HG02759 (cell line): ENCODE results near the gene TBC1D21.
"Not testable (repeated sequence)": the region's sequence is repeated elsewhere in the genome, so short reads cannot be mapped to it uniquely, and the experiment has no call there.

Experiments
- ATAC-seq: cut with Tn5 transposase; IDR thresholded peaks from one replicate; pipeline ENCODE4 v1.9.1; 2021; ENCODE audit warnings: mild to moderate bottlenecking, moderate library complexity; ENCODE audit not compliant: unreplicated experiment

The TBC1D21 gene

DNA sequence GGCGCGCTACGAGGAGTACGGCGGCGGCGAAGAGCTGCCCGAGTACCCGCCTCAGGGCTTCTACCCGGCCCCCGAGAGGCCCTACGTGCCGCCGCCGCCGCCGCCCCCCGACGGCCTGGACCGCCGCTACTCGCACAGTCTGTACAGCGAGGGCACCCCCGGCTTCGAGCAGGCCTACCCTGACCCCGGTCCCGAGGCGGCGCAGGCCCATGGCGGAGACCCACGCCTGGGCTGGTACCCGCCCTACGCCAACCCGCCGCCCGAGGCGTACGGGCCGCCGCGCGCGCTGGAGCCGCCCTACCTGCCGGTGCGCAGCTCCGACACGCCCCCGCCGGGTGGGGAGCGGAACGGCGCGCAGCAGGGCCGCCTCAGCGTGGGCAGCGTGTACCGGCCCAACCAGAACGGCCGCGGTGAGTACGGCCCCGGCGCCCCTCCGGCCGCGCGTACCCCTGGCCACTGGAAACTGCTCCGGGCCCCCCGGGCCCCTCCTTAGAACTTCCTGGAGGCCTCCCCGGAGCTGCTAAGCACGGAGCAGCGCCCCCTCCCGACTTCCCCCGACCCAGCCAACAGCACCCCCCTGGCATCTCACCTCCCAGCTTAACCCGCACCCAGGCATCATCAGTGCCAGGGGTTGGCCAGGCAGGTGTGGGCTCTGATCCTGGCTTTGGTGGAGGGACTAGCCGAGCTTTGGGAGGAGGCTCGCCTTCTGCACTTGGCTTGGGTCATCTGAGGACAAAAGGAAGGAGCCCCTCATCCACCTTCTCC lies 54.3 kb downstream of the TBC1D21 start:
- no peak for ATAC-seq

DNA sequence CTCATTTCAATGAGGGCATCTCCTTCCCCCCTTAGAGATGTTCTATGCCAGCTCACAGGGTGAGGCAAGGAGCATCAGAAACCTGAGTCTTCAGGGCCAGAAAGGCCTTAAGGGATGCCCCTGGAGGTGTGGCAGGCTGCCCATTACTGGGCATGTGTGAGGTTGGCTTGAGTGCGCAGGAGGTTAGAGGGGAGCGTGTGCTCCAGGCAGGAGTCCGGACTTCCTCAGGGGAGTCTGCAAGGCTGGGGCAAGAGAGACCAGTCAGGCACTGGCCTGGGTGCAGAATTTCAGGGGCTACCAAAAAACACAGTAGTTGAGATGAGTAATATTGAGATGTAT lies 54.8 kb downstream of the TBC1D21 start:
- ATAC-seq, result no peak

DNA sequence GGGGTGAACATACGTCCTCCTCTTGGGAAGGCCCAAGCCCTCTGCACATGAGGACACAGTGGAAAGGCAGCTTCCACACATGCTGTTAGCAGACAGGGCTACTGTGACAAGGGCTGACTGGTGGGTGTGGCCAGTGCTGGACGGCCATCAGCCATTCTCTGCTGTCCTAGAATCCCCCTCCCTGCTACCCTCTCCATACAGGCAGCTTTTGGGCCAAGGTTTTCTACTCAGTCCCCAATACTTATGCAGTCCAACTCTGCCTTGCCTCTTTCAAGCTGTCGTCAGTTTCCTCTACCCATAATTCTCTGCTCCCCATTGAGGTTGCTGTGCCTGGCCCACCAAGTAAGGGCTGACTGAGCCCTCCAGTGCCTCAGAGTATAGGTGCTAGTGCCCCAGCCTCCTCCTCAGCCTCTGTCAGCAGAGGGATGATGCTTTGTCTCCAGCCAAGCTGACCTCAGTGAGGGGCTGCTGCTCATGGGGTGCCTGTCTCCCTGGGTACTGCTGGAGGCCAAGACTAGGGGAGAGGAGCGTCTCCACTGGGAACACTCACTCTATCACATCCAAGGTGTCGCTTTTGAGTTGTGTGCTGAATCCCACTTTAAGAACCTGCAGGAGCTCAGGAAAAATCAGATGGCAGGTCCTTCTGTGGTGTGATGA lies 55.7 kb downstream of the TBC1D21 start:
- no peak for ATAC-seq

DNA sequence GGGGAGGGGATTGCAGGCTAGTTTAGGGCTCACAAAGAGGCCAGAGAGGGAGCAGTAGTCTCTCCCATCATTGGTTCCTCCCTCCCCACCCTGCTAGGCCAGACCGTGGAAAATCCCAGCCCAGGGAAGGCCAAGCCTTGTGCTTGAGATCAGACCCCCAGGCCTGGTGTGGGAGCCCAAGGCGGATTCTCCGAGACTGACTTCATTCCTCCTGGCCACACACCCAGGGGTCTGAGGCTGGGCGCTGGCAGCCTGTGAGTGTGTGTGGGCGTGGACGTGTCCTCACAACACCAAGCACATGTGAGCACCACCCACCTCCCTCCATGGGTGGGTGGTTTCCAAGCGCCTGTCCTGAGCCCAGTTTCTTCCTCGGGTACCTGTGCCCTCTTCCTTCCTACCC lies 57.0 kb downstream of the TBC1D21 start:
- ATAC-seq, result no peak

DNA sequence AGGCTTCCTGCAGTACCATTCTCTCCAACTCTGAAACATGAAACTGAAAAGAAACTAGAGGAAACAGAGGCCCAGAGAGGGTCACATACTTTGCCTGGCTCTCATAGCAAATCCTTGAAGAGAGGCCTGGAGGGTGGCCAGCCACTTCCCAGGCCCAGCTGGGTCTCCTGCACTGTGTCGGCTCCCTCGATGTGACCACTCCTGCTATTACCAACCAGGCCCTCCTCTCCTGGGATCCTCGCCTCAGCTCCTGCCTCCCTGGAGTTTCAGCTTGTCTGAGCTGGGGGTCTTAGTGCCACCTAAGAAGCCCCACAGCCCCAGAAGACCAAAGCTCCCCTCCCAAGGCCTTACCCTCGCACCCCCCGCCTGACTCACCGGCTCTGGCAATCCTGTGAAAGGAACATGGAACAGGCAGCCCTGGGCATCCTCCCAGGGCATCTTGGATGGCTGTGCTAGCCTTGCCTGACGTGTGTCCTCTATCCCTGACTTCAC lies 57.5 kb downstream of the TBC1D21 start:
- ATAC-seq, result no peak

DNA sequence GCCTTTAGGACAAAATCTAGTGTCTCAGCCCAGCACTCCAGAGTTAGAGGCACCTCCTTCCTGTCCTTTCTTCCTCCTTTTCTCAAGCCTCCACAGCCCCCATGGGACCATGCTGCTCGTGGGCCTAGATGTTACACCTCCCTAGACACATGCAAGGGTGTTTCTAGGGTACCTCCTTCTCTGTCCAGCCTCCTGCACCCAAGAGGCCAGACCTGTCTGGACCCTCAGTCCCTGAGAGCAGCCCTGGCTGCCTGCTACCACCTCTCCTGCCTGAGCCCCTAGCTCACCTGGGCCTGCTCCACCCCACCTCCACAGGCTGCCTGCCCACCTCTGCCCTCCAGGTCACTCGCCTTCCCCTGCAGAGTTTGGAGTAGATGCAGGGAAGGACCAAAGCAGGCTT lies 58.1 kb downstream of the TBC1D21 start:
- ATAC-seq, result no peak

DNA sequence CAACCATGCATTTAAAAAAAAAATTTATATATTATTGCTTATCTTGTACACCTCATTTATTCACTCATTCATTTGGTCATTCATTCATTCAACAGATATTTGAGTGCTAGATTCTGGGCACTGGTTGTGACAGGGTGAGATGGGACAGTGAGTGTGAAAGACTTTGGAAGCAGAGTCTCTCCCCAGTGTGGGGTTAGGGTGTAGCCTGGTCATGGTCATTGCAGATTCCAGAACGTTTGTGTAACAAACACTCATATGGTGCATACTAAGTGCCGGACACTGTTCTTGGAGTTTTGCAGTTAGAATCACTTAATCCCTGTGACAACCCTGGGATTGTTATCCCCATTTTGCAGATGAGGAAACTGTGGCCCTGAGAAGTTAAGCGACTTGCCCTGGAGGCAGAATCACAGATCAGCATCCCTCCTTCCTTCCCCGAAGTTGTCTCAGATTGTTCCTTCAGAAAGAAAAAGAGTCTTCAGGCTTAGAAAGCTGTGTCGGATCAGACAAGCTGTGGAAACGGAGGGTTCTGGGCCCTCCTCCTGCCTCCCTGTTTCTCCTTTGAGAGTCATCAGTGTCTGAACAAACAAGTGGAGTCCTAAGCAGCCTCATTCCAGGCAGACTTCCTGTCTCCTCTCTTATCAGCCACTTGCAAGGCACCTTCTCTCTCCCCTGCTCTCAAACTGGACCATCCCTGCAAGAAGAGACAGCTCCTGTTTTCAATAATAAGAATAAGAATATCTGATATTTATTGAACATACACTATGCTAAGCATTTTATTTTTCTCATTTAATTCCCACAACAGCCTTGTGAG lies 59.2 kb downstream of the TBC1D21 start:
- ATAC-seq, result no peak

DNA sequence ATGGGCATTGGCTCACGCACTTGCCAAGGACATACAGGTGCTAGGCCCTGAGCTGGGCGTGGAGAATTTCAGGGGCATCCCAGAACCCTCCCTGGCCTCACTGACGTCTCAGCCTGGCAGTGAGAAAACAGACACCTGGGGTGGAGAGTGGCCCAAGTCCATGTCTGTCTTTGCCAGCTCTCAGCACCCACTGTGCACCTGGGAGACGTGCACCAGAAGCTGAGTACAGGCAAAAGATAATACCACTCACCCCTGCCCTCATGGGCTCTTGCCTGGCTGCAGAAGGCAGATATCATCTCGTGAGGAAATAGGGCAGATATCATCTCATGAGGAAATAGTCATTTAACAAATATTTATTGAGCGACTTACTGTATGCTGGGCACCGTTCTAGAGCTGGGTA lies 60.9 kb downstream of the TBC1D21 start:
- no peak for ATAC-seq

DNA sequence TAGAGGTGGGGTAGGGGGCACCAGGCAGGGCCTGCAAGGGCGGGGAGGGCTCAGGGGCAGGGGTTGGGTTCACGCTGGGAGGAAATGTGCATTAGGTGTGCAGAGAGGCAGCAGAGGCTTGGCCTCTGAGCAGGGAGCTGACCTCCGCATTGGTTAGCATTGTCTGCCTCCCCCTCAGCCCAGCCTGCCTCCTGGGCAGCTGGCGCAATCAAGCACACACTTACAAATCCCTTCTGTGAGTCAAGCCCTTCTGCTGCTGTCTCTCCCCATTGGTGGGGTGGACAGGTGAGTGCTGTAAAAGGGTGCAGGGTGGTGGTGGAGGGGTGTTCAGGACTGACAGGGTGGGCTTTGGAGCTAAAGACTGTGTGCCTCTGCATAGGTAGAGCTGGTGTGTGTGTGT lies 62.2 kb downstream of the TBC1D21 start:
- ATAC-seq, result no peak

DNA sequence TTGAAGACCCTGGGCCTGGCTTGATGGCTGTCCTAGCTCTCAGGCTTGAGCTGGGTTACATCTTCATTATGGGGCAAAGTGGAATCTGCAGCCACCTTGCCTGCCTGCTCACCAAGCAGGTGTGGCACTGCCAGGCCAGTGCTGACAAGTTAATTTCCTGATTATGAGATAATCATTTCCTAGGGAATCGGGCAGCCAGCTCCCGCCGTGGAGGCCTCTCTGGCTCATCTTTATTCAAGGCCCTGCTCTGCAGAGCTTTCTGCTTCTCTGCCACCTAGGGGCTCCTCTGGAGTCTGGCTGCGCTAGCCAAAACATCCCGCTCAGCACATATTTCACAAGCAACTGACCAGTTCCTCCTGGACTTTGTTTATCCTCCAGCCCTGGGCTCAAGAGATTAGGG lies 62.8 kb downstream of the TBC1D21 start:
- no peak for ATAC-seq

DNA sequence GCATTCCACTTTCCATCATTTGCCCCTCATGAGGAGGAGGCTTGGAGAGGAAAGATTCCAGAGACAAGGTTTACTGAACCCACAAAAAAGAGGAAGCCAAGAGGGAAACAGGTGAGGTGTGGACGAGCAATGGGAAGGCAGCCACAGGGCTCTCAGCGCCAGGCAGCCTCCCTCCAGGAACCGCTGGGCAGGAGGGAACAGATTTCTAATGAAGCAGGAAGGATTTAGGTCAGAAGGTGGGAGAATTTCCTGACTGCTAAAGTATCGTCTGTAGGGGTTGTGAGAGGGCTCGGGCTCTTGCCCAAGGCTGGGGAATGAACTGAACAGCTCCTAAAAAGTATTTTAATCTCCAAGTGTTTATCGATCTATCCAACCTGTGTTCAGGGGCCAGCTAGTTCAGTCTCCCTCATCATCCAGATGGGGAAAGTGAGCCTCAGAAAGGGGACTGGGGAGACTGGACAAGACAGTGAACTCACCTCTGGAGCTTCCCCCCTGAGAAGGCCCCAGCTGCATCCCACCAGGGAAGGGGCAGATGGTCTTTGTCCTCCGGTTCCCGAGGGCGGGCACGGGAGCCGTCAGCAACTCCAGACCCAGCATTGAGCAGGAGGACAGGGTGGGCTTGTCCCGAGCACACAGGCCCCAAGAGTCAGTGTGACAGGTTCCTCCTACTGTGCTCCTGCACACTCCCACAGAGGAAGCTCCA lies 63.4 kb downstream of the TBC1D21 start:
- no peak for ATAC-seq

DNA sequence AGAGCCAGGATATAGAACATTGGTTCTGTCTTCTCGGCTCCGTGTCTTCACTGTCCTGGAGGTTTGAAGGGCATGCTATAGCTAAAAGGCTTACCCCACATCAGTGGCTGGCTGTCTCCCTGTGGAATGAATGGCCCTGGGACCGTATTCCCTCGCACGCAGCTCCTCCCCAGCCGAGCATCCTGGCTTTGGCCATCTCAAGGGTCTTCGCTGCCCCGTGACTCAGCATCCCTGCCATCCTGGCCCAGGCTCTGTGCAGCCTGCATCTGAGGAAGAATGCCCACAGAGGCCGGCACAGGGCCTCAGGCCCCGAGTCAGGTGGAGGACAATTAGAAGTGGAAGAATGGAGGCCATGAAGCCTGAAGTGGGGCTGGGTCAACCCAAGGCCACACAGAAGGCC lies 63.9 kb downstream of the TBC1D21 start:
- ATAC-seq, result no peak

DNA sequence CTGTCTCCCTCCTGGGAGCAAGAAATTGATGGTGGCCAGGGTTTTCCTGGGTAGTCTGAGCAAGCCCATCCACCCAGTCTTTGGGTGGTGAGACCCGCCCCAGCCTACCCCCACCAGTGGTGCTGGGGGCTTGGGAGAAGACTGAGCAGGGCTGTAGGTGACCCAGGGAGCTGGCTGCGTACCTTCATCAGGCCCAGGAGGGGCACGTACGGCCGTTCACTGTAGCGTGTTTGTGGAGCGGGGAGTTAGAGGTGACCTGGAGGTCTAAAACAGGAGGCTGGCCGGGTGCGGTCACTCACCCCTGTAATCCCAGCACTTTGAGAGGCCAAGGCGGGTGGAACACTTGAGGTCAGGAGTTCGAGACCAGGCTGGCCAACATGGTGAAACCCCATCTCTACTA lies 64.4 kb downstream of the TBC1D21 start:
- ATAC-seq, result no peak

DNA sequence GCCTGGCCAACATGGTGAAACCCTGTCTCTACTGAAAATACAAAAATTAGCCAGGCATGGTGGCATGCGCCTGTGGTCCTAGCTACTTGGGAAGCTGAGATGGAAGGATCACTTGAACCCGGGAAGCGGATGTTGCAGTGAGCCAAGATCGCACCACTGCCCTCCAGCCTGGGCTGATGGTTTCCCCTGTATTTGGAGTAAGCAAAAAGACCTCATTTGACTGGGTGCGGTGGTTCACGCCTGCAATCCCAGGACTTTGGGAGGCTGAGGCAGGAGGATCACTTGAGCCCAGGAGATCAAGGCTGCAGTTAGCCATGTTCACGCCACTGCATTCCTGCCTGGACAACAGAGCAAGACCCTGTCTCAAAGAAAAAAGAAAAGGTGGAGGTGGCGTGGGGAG lies 65.2 kb downstream of the TBC1D21 start:
- not testable (repeated sequence) for ATAC-seq
